ENCODE data around the gene ATF1.
"Not testable (repeated sequence)": the region's sequence is repeated elsewhere in the genome, so short reads cannot be mapped to it uniquely, and the experiment has no call there.

ATF1 gene

GRCh38 chr12:50868881-50869280 lies 105.0 kb downstream of the ATF1 start:
- DNase-seq, result not testable (repeated sequence)
